K562 (cell line): Measurements from ENCODE around the gene IRF9. TPM values are rescaled to one million over a fixed set of nuclear protein-coding genes. Genes with fewer than 3 reads are reported as not detected.

Experiments used
- ARID2 ChIP-seq: fragments of 450-650 bp; IDR thresholded peaks from 2 replicates; pipeline ENCODE4 v1.6.1; 2017; ENCODE audit warnings: antibody characterized with exemption, mild to moderate bottlenecking
- ATF7 ChIP-seq: fragments of 450-650 bp; IDR thresholded peaks from 2 replicates; pipeline ENCODE4 v1.7.1; 2014; ENCODE audit warnings: mild to moderate bottlenecking, moderate library complexity
- BCLAF1 ChIP-seq, 2 experiments: fragments of 450-650 bp in 1 of 2; IDR thresholded peaks; 2 replicates each; pipeline ENCODE4 v1.6.1; 2011 to 2017; ENCODE audit warnings: low read depth in 2 of 2, antibody characterized with exemption in 1 of 2, borderline replicate concordance in 1 of 2, low read length in 1 of 2, mild to moderate bottlenecking in 1 of 2, mixed read lengths in 1 of 2; ENCODE audit not compliant: control insufficient read depth in 1 of 2
- CEBPG ChIP-seq, 3 experiments: fragments of 200-800 bp in 1 of 3; sonication (Bioruptor generic) in 1 of 3; sonication (generic) in 1 of 3; formaldehyde crosslinking in 1 of 3; IDR thresholded peaks in 2 of 3; conservative IDR thresholded peaks in 1 of 3; 2 replicates each; pipeline versions ENCODE4 v1.6.1 to v1.8.0; 2016 to 2022; ENCODE audit warnings: missing compliant biosample characterization in 2 of 3, missing genetic modification characterization in 2 of 3, mild to moderate bottlenecking in 1 of 3, missing genetic modification reagents in 1 of 3
- FOSL1 ChIP-seq: fragments of 200-800 bp; sonication (Bioruptor generic); conservative IDR thresholded peaks from 2 replicates; pipeline ENCODE4 v1.6.1; 2016; ENCODE audit warnings: missing genetic modification characterization, missing compliant biosample characterization
- FOXA3 ChIP-seq, 2 experiments: fragments of 450-650 bp in 1 of 2; sonication (generic) in 1 of 2; formaldehyde crosslinking; IDR thresholded peaks in 1 of 2; conservative IDR thresholded peaks in 1 of 2; 2 replicates each; pipeline versions ENCODE4 v1.4.0 to v1.8.0; 2020 to 2022; ENCODE audit warnings: mild to moderate bottlenecking in 2 of 2, missing genetic modification reagents in 1 of 2
- FOXP1 ChIP-seq: sonication (generic); formaldehyde crosslinking; IDR thresholded peaks from 2 replicates; pipeline ENCODE4 v1.8.0; 2022; ENCODE audit warnings: mild to moderate bottlenecking, missing genetic modification reagents
- HNRNPLL ChIP-seq: fragments of 200-400 bp; formaldehyde crosslinking; IDR thresholded peaks from 2 replicates; pipeline ENCODE4 v1.6.1; 2017; ENCODE audit warnings: low read length, low read depth, mild to moderate bottlenecking; ENCODE audit not compliant: poor library complexity, severe bottlenecking
- KDM1A ChIP-seq, 2 experiments: fragments of 450-650 bp; IDR thresholded peaks; 2 replicates each; pipeline ENCODE4 v1.6.1; 2016; ENCODE audit warnings: mild to moderate bottlenecking in 2 of 2
- MTA3 ChIP-seq: fragments of 450-650 bp; formaldehyde crosslinking; IDR thresholded peaks from 2 replicates; pipeline ENCODE4 v1.6.1; 2017; ENCODE audit warnings: mild to moderate bottlenecking, borderline replicate concordance
- NCOR1 ChIP-seq: fragments of 450-650 bp; IDR thresholded peaks from 2 replicates; pipeline ENCODE4 v1.6.1; 2016; ENCODE audit warnings: mild to moderate bottlenecking, moderate library complexity
- NR4A1 ChIP-seq, 2 experiments: fragments of 250-450 bp in 1 of 2; fragments of 450-650 bp in 1 of 2; sonication (Bioruptor Pico) in 1 of 2; IDR thresholded peaks; 2 replicates each; pipeline versions ENCODE4 v1.4.0 to v1.6.1; 2016 to 2020; ENCODE audit warnings: mild to moderate bottlenecking in 2 of 2, missing compliant biosample characterization in 1 of 2, missing genetic modification characterization in 1 of 2, moderate library complexity in 1 of 2
- NRF1 ChIP-seq, 2 experiments: fragments of 450-650 bp; IDR thresholded peaks in 1 of 2; conservative IDR thresholded peaks in 1 of 2; 2 replicates each; pipeline ENCODE4 v1.6.1; 2014; ENCODE audit warnings: mild to moderate bottlenecking in 2 of 2
- POLR2G ChIP-seq: fragments of 200-400 bp; formaldehyde crosslinking; IDR thresholded peaks from 2 replicates; pipeline ENCODE4 v1.6.1; 2017; ENCODE audit warnings: low read depth, mild to moderate bottlenecking, antibody characterized with exemption, low read length, moderate library complexity
- RB1 ChIP-seq: fragments of 450-650 bp; IDR thresholded peaks from 2 replicates; pipeline ENCODE4 v1.6.1; 2017; ENCODE audit warnings: low read depth, mild to moderate bottlenecking
- RUNX1 ChIP-seq: sonication (generic); IDR thresholded peaks from 2 replicates; pipeline ENCODE4 v1.6.1; 2016; ENCODE audit warnings: antibody characterized with exemption, low read depth
- SMAD3 ChIP-seq: fragments of 450-650 bp; formaldehyde crosslinking; conservative IDR thresholded peaks from 2 replicates; pipeline ENCODE4 v1.4.0; 2020; ENCODE audit warnings: mild to moderate bottlenecking
- SMARCC2 ChIP-seq: fragments of 450-650 bp; IDR thresholded peaks from 2 replicates; pipeline ENCODE4 v1.6.1; 2017; ENCODE audit warnings: antibody characterized with exemption, moderate library complexity, mild to moderate bottlenecking, low read depth
- TBP ChIP-seq: optimal IDR thresholded peaks from 2 replicates; pipeline ENCODE3; 2011; ENCODE audit warnings: low read depth, low read length, improper control_type of control experiment
- TOE1 ChIP-seq, 2 experiments: fragments of 450-650 bp in 1 of 2; sonication (generic) in 1 of 2; formaldehyde crosslinking in 1 of 2; IDR thresholded peaks; 2 replicates each; pipeline versions ENCODE4 v1.7.1 to v1.8.0; 2016 to 2022; ENCODE audit warnings: borderline replicate concordance in 2 of 2, mild to moderate bottlenecking in 2 of 2, antibody characterized with exemption in 1 of 2, inconsistent platforms in 1 of 2, low read depth in 1 of 2, missing genetic modification reagents in 1 of 2, moderate library complexity in 1 of 2
- ZNF212 ChIP-seq: fragments of 450-650 bp; formaldehyde crosslinking; IDR thresholded peaks from 2 replicates; pipeline ENCODE4 v1.4.0; 2020; ENCODE audit warnings: mild to moderate bottlenecking
- polyA plus RNA-seq, 8 experiments: library from polyadenylated mRNA; depleted of rRNA in 4 of 8; stranded (reverse) in 5 of 8; unstranded in 3 of 8; fragments of >200 nt; fragmentation: Nextera tagmentation in 2 of 8; fragmentation: Illumina TruSeq in 1 of 8; extraction: Ambion mirVana in 2 of 8; extraction: Trizol in 1 of 8; gene quantifications; 2 replicates each; pipeline versions ENCODE4 v1.2.1 to v1.2.3, GENCODE V29; 2011 to 2014; ENCODE audit warnings: inconsistent platforms in 1 of 8, missing spikeins in 1 of 8
- total RNA-seq, 7 experiments: library from RNA; depleted of rRNA in 6 of 7; stranded (reverse); fragments of >200 nt in 6 of 7; fragmentation: Illumina TruSeq in 2 of 7; extraction: Trizol in 2 of 7; gene quantifications; 2 replicates each; pipeline versions ENCODE4 v1.2.1 to v1.2.3, GENCODE V29; 2011 to 2021; ENCODE audit warnings: low replicate concordance in 1 of 7
- TF ChIP-seq, protein P1 (sequence below): sonication (generic); formaldehyde crosslinking; IDR thresholded peaks from 2 replicates; pipeline ENCODE4 v1.8.0; 2022; ENCODE audit warnings: mild to moderate bottlenecking, missing genetic modification reagents

Gene IRF9
- total and polyA plus RNA-seq, 9 of the 15 experiments (the other 6 are each of a cell fraction or from before 2014, with no cell fraction given) = 0.79 to 14.8 (median 6.1) TPM

GRCh38 chr14:24215495-24216344 lies 54.7 kb downstream of the IRF9 start, which contains the start of gene MDP1 (continued):
- TF ChIP-seq MTA3 (peak; percentile 25; the same call in 1 of the 2 replicates), ZNF212 (CRISPR knock-in tag) (no peak), SMARCC2 (no peak), ARID2 (no peak), FOXP1 (peak; percentile 58; the same call in 1 of the 2 replicates), RB1 (peak; percentile 39; the same call in 1 of the 2 replicates), TOE1 (IDR thresholded peaks at IDR 0.05; ENCODE audit: borderline replicate concordance) (no peak), TOE1 (CRISPR knock-in tag; IDR thresholded peaks at IDR 0.05; ENCODE audit: borderline replicate concordance, low read depth) (no peak), NR4A1 (CRISPR knock-in tag; IDR thresholded peaks at IDR 0.05) (no peak), NR4A1 (tag; IDR thresholded peaks at IDR 0.05) (no peak), RUNX1 (0 out of 2 replicates have a peak, but pooled peaks have one; percentile 17), TBP (peak; percentile 59), POLR2G (peak; percentile 92), HNRNPLL (peak; percentile 78), FOXA3 (CRISPR knock-in tag; conservative IDR thresholded peaks at IDR 0.05 in 1 of 2, IDR thresholded peaks at IDR 0.05 in 1 of 2) (0 out of 4 replicates have a peak, but pooled peaks of 1 of the 2 experiments have one; percentile 44), SMAD3 (CRISPR knock-in tag) (0 out of 2 replicates have a peak, but pooled peaks have one; percentile 12), BCLAF1 (IDR thresholded peaks at IDR 0.05; ENCODE audit: borderline replicate concordance in 1 of 2, control insufficient read depth in 1 of 2, low read depth in 2 of 2, low read length in 1 of 2) (no peak), FOSL1 (tag) (no peak; the same call in 1 of the 2 replicates), NCOR1 (0 out of 2 replicates have a peak, but pooled peaks have one; percentile 11), CEBPG (CRISPR knock-in tag; IDR thresholded peaks at IDR 0.05) (peak; percentile 96), CEBPG (tag; conservative IDR thresholded peaks at IDR 0.05 in 1 of 2, IDR thresholded peaks at IDR 0.05 in 1 of 2) (peak; percentile 76 to 86), ATF7 (peak; percentile 81), NRF1 (conservative IDR thresholded peaks at IDR 0.05 in 1 of 2, IDR thresholded peaks at IDR 0.05 in 1 of 2) (peak; percentile 58 to 65; a peak in 3 of 4 replicates), KDM1A (IDR thresholded peaks at IDR 0.05) (no peak)
- TF ChIP-seq, protein P1, sequence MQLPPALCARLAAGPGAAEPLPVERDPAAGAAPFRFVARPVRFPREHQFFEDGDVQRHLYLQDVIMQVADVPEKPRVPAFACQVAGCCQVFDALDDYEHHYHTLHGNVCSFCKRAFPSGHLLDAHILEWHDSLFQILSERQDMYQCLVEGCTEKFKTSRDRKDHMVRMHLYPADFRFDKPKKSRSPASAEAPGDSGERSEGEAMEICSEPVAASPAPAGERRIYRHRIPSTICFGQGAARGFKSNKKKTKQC (CRISPR knock-in tag) = peak; percentile 51; the same call in 1 of the 2 replicates
